Measurements from ENCODE around the gene LGALS3BP.
A peak's percentile ranks its signal among the peaks of the same experiment; 100 is the strongest.

DNA sequence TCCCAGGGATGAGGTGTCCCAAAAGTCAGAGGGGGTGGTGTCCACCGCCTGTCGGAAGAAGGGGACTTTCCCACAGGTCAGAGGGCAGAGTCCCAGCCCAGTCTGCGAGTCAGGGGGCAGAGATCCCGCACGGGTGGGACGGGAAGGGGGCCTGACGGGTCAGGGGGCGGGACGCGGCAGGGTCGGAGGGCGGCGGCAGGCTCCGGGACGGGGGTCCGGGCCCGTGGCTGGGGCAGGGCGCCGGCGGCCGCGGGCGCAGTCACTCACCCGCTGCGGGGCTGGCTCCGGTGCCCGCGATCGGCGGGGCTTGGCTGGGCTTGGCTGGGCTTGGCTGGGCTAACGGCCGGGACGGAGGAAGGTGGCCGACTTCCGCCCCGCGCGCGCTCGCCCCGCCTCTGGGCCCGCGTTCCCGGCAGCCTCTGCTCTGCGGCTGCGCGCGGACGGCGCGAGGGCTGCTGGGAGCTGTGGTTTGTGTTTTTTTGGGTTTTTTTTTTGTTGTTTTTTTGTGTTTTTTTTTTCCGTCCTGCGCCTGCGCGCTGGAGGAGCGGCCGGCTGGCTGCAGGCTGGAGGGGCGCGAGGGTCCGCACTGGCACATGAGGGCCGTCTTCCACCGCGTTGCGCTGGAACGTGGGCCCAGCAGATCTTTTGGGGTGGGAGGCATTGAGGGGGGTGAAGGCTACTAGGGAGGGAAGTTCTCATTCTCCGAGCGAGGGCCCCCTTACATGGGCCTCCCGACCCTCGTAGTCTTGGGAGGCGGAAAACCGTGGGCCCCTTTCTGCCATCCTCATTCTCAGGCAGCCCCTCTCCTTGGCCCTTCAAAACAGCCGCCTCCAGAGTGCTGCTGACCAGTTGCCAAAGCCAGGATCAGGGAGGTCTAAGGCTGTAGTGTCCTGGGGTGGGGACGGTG, 29.9 kb upstream of the LGALS3BP start, which contains the start of gene CANT1:
- TF ChIP-seq, protein P1, sequence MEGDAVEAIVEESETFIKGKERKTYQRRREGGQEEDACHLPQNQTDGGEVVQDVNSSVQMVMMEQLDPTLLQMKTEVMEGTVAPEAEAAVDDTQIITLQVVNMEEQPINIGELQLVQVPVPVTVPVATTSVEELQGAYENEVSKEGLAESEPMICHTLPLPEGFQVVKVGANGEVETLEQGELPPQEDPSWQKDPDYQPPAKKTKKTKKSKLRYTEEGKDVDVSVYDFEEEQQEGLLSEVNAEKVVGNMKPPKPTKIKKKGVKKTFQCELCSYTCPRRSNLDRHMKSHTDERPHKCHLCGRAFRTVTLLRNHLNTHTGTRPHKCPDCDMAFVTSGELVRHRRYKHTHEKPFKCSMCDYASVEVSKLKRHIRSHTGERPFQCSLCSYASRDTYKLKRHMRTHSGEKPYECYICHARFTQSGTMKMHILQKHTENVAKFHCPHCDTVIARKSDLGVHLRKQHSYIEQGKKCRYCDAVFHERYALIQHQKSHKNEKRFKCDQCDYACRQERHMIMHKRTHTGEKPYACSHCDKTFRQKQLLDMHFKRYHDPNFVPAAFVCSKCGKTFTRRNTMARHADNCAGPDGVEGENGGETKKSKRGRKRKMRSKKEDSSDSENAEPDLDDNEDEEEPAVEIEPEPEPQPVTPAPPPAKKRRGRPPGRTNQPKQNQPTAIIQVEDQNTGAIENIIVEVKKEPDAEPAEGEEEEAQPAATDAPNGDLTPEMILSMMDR (IDR thresholded peaks at IDR 0.05): no peak
- peak; percentile 37 to 70 (median 61) for TF ChIP-seq POLR2A (IDR thresholded peaks at IDR 0.05)

Measured in body of pancreas (tissue), 4 donors.